ENCODE measurements around the gene ETHE1. TPM values are rescaled to one million over a fixed set of nuclear protein-coding genes. Genes with fewer than 3 reads are reported as not detected.
A peak's percentile ranks its signal among the peaks of the same experiment; 100 is the strongest.

The ETHE1 gene
- total RNA-seq, 1 donor from 2014 or later = 14.7 TPM

DNA sequence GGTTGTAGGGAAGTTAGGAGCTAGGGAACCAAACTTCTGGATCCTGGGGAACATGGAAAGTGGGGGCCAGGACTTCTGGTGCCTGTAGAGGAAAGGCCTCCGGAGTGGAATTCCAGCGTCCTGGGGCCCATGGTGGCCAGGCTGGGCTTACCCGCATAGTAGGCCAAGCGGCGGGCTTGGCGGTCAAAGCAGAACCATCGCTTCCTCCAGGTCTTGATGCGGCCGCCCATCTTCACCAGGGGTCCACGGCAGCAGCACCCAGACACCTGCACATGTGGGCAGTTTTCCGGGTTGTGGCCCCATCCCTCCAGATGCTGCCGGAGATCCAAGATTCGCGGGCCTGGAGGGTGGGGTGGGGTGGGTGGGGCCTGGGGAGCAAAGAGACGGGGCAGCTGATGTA is 47.8 kb downstream of the ETHE1 start:
- intact Hi-C loops (cut with DNase I) = no loop called here
- ATAC-seq (ENCODE audit: poor library complexity) (no peak), DNase-seq (no peak)

DNA sequence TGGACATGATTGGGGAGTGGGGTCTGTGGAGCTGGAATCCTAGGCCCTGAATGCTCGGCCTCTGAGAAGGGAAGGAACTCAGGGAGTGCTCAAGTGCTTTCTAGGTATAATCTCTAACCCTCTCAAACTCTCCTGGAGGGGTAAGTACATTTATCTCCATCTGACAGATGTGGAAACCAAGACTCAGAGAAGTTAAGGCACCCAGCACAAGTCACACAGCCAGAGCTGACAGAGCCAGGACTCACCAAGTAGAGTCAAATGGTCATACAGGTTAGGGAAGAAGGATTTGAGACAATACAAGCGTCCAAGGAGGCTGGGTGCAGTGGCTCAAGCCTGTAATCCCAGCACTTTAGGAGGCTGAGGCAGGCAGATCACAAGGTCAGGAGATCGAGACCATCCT is 48.7 kb downstream of the ETHE1 start:
- intact Hi-C loops (cut with DNase I) = no loop called here
- ATAC-seq (ENCODE audit: poor library complexity) (no peak), DNase-seq (no peak)

GRCh38 chr19:43476606-43477005 is 50.4 kb downstream of the ETHE1 start:
- intact Hi-C loops (cut with DNase I) = no loop called here
- no peak for DNase-seq

DNA sequence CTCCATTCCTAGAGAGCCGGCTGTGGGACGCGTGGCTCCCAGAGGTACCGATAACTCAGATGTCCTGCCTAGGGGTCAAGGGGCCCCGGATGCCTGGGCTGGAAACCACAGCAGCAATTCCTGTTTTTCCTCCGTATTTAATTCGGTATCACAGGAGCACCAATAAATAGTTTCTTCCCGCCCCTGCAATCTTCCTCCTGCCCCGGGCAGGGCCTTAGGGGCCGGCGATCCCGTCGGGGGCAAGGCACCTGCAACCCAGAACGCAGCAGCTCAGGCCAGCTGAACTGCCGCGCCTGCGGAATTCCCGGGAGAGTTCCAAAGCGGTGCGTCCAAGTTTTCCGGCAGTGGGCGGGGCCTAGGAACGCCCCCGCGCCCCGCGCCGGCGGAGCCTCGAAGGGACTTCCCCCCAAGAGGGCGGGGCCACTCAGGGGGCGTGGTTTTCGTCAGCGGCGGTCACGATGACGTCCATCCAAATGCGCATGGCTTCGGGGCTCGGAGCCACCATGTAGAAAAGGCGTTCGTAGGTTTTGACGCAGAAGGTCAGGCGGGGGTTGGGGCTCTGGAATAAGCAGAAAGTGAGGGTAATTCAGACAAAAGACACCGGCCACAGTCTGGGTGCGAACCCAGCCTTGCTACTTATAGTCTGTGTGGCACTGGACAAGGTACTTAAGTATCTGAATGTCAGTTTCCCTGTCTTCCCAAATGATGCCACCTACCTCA is 51.9 kb downstream of the ETHE1 start:
- peak; percentile 97 for ATAC-seq (ENCODE audit: poor library complexity)
- intact Hi-C loops (cut with DNase I) = no loop called here
- peak; percentile 95 for DNase-seq

More at GRCh38 chr19:43476606-43477005, 50.4 kb downstream of the ETHE1 start:
- ATAC-seq (ENCODE audit: poor library complexity) = no peak

DNA sequence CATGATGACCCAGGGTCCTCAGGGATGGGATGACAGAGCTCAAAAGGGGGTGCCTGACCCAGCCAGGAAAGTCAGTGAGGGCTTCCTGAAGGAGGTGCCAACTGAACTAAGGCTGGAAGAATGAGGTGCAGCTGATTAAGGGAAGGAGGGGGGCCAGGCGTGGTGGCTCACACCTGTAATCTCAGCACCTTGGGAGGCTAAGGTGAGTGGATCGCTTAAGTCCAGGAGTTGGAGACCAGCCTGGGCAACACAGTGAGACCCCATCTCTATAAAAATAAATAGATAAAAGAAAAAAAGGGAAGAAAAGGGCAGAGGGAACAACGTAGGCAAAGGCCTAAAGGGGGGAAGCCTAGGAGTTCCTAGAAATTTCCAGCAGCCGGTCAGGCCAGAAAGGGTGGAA is 52.5 kb downstream of the ETHE1 start:
- intact Hi-C loops (cut with DNase I) = no loop called here
- ATAC-seq (ENCODE audit: poor library complexity) = no peak
- DNase-seq = no peak

- DNase-seq (no peak), ATAC-seq (ENCODE audit: poor library complexity) (no peak)
- intact Hi-C loops (cut with DNase I) = no loop called here
Observed at GRCh38 chr19:43471091-43471490, 55.9 kb downstream of the ETHE1 start.

DNA sequence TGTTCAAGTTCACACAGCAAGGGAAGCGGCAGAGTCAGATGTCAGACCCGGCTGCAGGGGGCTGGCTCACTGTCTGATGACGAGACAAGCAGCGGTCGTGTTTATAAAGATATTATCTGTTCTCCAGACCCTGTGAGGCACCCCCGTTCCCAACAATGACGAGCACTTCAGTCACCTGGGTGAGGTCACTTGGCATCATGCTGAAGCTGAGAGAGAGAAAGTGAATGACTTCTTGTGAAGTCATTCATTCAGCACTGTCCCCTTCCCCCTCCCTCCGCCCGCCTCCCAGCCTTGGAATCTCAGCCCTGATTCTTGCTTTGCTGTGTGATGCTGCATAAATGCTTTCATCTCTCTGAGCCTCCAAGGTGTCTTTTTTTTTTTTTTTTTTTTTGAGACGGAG is 56.7 kb downstream of the ETHE1 start:
- DNase-seq (no peak), ATAC-seq (ENCODE audit: poor library complexity) (no peak)

DNA sequence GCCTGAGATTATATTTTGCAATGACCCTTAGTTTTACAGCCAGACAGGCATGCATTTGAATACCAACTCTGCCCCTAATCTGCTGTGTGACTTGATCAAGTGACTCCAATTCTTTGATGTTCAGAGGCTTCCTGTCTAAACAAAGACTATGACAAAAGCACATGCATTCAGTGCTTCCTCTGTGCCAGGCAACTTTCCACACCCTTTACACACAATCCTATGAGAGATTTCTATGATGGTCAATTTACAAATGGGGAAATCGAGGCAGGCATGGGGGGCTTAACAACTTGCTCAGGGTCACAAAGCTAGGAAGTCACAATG is 57.9 kb downstream of the ETHE1 start:
- ATAC-seq (ENCODE audit: poor library complexity) = no peak
- DNase-seq = no peak
- intact Hi-C loops (cut with DNase I) = no loop called here

More for the DNA sequence above, 56.7 kb downstream of the ETHE1 start:
- intact Hi-C loops (cut with DNase I) = no loop called here

DNA sequence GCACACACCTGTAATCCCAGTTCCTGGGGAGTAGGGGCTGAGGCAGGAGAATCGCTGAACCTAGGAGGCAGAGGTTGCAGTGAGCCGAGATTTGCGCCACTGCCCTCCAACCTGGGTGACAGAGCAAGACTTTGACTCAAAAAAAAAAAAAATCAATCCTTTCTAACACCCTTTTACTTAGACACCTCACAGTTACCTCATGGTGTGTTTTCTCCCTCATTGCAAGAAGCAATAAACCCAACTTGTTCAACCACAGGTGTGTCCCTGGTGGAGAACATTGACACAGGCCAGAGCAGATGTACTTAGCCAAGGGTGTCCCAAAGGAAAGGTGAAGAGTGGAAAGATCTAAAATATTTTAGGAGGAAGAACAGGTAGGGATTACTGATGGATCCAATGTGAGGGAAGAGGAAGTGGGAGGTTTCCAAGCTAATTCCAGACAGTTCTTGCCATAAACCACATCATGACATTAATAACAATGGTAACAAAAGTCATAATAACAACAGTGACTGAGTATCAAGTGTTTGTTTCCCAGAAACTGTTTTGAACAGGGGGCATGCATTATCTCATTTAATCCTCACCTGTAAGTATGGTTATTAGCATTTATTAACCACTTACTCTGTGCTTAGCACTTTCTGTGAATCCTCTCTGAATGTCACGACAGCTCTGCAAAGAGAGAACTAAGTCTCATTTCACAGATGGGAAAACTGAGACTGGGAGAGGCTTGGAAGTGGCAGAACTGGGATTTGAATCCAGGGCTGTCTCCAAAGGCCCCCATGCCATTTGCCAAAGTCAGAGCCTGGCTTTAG is 58.4 kb downstream of the ETHE1 start:
- ATAC-seq (ENCODE audit: poor library complexity) (no peak), DNase-seq (no peak)
- intact Hi-C loops (cut with DNase I) = no loop called here

DNA sequence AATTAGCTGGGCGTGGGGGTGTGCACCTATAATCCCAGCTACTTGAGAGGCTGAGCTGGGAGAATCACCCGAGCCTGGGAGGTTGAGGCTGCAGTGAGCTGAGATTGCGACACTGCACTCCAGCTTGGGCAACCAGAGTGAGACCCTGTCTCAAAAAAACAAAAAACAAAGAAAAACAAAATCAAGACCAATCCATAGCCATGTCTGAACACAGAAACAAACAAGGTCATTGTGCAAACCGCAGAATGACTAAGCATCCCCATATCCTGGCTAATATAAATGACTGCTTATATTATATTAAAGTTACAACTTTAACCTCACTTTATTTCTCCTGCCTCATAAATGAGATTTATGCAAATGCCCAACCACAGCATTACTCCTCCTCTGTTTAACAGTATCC is 59.3 kb downstream of the ETHE1 start:
- no peak for ATAC-seq (ENCODE audit: poor library complexity)
- no peak for DNase-seq
- intact Hi-C loops (cut with DNase I) = no loop called here

DNA sequence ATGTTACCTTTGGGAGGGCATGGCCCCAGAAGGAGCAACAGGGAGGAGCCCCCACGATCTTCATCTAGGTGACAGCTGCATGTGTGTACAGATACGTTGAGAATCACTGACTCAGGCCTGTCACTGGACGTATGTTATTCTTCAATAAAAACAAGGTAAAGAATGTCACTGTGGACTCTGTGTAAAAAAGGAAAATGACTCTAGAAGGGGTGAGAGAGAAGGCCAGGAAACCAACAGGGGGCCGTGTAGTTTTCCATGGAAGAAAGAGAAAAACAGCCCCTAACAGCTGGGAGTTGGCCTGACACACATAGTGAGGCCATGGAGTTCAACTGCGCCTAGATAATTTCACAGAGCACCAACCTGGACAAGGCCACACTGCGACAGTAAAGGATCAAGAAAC is 59.7 kb downstream of the ETHE1 start:
- ATAC-seq (ENCODE audit: poor library complexity) (no peak), DNase-seq (no peak)
- intact Hi-C loops (cut with DNase I) = no loop called here

- ATAC-seq (ENCODE audit: poor library complexity) (no peak), DNase-seq (no peak)
- intact Hi-C loops (cut with DNase I) = no loop called here
Observed at GRCh38 chr19:43466793-43467192, 60.2 kb downstream of the ETHE1 start.

GRCh38 chr19:43465468-43466120 is 61.4 kb downstream of the ETHE1 start, which contains the start of gene LYPD3:
TSS of gene LYPD3 (minus strand) at chr19:43465608. CDS start at chr19:43465571, 37 bp downstream.
- intact Hi-C loops (cut with DNase I) = no loop called here
- ATAC-seq (ENCODE audit: poor library complexity) (no peak), DNase-seq (no peak)

DNA sequence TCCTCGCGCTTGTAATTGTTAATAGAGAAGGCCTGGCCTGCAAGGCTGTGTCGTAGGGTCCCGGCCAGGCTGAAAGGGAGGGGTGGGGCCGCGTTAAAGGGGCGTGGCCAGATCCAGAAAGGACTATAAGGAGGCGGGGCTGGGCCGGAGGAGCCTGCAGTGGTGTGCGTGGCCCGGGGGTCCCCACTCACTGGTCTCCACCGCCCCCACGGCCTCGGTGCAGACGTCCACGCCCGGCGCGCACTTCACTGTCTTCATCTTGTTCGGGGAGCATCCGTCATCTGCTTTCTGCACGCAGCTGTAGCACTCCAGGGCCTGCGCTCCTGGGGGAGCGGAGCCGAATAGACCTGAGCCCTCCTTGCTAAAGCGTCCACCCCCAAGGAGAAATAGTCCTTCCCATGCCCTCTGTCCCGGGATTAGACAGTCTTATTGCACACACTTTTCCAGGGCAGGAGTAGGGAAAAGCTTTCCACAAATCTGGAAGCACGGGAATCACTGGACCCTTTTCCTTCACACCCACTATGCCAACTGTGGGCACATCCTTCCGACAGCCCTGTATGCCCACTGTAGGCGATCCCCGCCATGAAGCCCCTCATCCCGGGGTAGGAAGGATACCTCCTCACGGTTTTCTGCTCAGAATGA is 62.7 kb downstream of the ETHE1 start:
- DNase-seq (peak; percentile 89), ATAC-seq (ENCODE audit: poor library complexity) (peak; percentile 76)
- intact Hi-C loops (cut with DNase I) = loop anchor here (5.0 kb wide), 1 partner anchor 38 kb away; the partner anchor contains the start of gene PHLDB3

GRCh38 chr19:43463381-43464133 is 63.4 kb downstream of the ETHE1 start:
- ATAC-seq (ENCODE audit: poor library complexity) (peak; percentile 97), DNase-seq (peak; percentile 98)
- intact Hi-C loops (cut with DNase I) = loop anchor here (5.0 kb wide), 1 partner anchor 39 kb away; the partner anchor contains the start of gene PHLDB3

- intact Hi-C loops (cut with DNase I) = loop anchor here (5.0 kb wide), 1 partner anchor 39 kb away; the partner anchor contains the start of gene PHLDB3
- ATAC-seq (ENCODE audit: poor library complexity) (no peak), DNase-seq (no peak)
Observed at GRCh38 chr19:43462785-43463380, 64.1 kb downstream of the ETHE1 start.

- ATAC-seq (ENCODE audit: poor library complexity) = no peak
- intact Hi-C loops (cut with DNase I) = loop anchor here (5.0 kb wide), 1 partner anchor 40 kb away; the partner anchor contains the start of gene PHLDB3
Observed at GRCh38 chr19:43462383-43462782, 64.6 kb downstream of the ETHE1 start.

DNA sequence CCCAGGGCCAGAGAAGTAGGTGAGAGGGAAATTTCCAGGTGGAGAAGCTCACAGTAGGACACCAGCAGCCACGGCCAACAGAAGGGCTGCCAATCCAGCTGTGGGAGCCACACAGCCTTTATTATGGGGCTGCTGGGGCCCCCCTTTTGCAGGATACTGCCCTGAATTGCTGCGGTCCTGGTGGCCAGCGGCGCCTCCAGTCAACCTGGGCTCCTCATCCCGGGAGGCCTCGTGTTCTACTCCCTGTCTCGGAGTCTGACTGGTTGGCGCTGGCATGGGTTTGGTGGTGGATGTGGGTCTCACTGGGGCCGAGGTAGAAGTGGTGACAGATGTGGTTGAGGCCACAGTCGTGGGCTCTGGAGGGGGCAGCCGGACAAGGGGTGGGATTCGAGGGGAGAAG is 65.7 kb downstream of the ETHE1 start:
- intact Hi-C loops (cut with DNase I) = loop anchor here (5.0 kb wide), 1 partner anchor 41 kb away; the partner anchor contains the start of gene PHLDB3
- no peak for DNase-seq
- no peak for ATAC-seq (ENCODE audit: poor library complexity)

More at GRCh38 chr19:43462383-43462782, 64.6 kb downstream of the ETHE1 start:
- no peak for DNase-seq
